HEK293 (cell line): ENCODE measurements around the gene ARF3.

Experiments used
- GLIS1 ChIP-seq: fragments of 450-650 bp; formaldehyde crosslinking; IDR thresholded peaks from 2 replicates; pipeline ENCODE4 v1.5.1; 2016; ENCODE audit warnings: missing biosample characterization, missing genetic modification characterization
- HOXC10 ChIP-seq: sonication (generic); formaldehyde crosslinking; IDR thresholded peaks from 2 replicates; pipeline ENCODE4 v1.8.1; 2023; ENCODE audit warnings: mild to moderate bottlenecking, missing genetic modification reagents
- KLF9 ChIP-seq: fragments of 450-650 bp; formaldehyde crosslinking; IDR thresholded peaks from 2 replicates; pipeline ENCODE4 v1.5.1; 2016; ENCODE audit warnings: missing biosample characterization, missing genetic modification characterization, low read depth
- OSR2 ChIP-seq: fragments of 450-650 bp; formaldehyde crosslinking; IDR thresholded peaks from 2 replicates; pipeline ENCODE4 v1.5.1; 2016; ENCODE audit warnings: missing biosample characterization, missing genetic modification characterization
- PBX3 ChIP-seq: sonication (generic); formaldehyde crosslinking; IDR thresholded peaks from 2 replicates; pipeline ENCODE4 v1.8.1; 2022; ENCODE audit warnings: mild to moderate bottlenecking, moderate library complexity, missing genetic modification reagents
- REPIN1 ChIP-seq: fragments of 450-650 bp; formaldehyde crosslinking; IDR thresholded peaks from 2 replicates; pipeline ENCODE4 v1.5.1; 2017; ENCODE audit warnings: missing biosample characterization, missing genetic modification characterization, low read depth
- SCRT1 ChIP-seq: fragments of 450-650 bp; formaldehyde crosslinking; IDR thresholded peaks from 2 replicates; pipeline ENCODE4 v1.5.1; 2016; ENCODE audit warnings: missing biosample characterization, missing genetic modification characterization, borderline replicate concordance
- SP3 ChIP-seq: fragments of 450-650 bp; formaldehyde crosslinking; IDR thresholded peaks from 2 replicates; pipeline ENCODE4 v1.5.1; 2016; ENCODE audit warnings: missing biosample characterization, missing genetic modification characterization
- SP7 ChIP-seq: fragments of 450-650 bp; formaldehyde crosslinking; IDR thresholded peaks from 2 replicates; pipeline ENCODE4 v1.5.1; 2016; ENCODE audit warnings: missing biosample characterization, missing genetic modification characterization
- YY1 ChIP-seq: fragments of 450-650 bp; formaldehyde crosslinking; IDR thresholded peaks from 2 replicates; pipeline ENCODE4 v1.5.1; 2018; ENCODE audit warnings: missing biosample characterization, missing genetic modification characterization
- ZFHX2 ChIP-seq: fragments of 450-650 bp; formaldehyde crosslinking; conservative IDR thresholded peaks from 2 replicates; pipeline ENCODE4 v1.5.1; 2016; ENCODE audit warnings: missing biosample characterization, missing genetic modification characterization
- ZNF10 ChIP-seq: fragments of 450-650 bp; formaldehyde crosslinking; IDR thresholded peaks from 2 replicates; pipeline ENCODE4 v1.5.1; 2017; ENCODE audit warnings: missing biosample characterization, missing genetic modification characterization
- ZNF146 ChIP-seq: fragments of 450-650 bp; formaldehyde crosslinking; IDR thresholded peaks from 2 replicates; pipeline ENCODE4 v1.5.1; 2016; ENCODE audit warnings: missing biosample characterization, missing genetic modification characterization
- ZNF157 ChIP-seq: fragments of 450-650 bp; formaldehyde crosslinking; IDR thresholded peaks from 2 replicates; pipeline ENCODE4 v1.5.1; 2016; ENCODE audit warnings: missing biosample characterization, missing genetic modification characterization
- ZNF16 ChIP-seq: fragments of 450-650 bp; formaldehyde crosslinking; IDR thresholded peaks from 2 replicates; pipeline ENCODE4 v1.5.1; 2016; ENCODE audit warnings: low read depth, missing biosample characterization, missing genetic modification characterization
- ZNF19 ChIP-seq: fragments of 450-650 bp; formaldehyde crosslinking; IDR thresholded peaks from 2 replicates; pipeline ENCODE4; 2016; ENCODE audit warnings: missing biosample characterization, missing genetic modification characterization, low read depth
- ZNF274 ChIP-seq, 2 experiments: fragments of 200-500 bp in 1 of 2; fragments of 450-650 bp in 1 of 2; sonication (Bioruptor generic) in 1 of 2; formaldehyde crosslinking in 1 of 2; IDR thresholded peaks; 2 replicates each; pipeline versions ENCODE4 v1.5.1 to v1.6.1; 2014 to 2016; ENCODE audit warnings: borderline replicate concordance in 1 of 2, inconsistent platforms in 1 of 2, low read length in 1 of 2, missing biosample characterization in 1 of 2, missing genetic modification characterization in 1 of 2
- ZNF341 ChIP-seq: fragments of 450-650 bp; formaldehyde crosslinking; IDR thresholded peaks from 2 replicates; pipeline ENCODE4; 2016; ENCODE audit warnings: low read depth, missing biosample characterization, missing genetic modification characterization
- ZNF48 ChIP-seq: fragments of 450-650 bp; formaldehyde crosslinking; IDR thresholded peaks from 2 replicates; pipeline ENCODE4 v1.5.1; 2016; ENCODE audit warnings: missing biosample characterization, missing genetic modification characterization
- ZNF548 ChIP-seq: fragments of 450-650 bp; formaldehyde crosslinking; IDR thresholded peaks from 2 replicates; pipeline ENCODE4 v1.5.1; 2016; ENCODE audit warnings: missing biosample characterization, missing genetic modification characterization
- ZNF626 ChIP-seq: fragments of 450-650 bp; sonication (Bioruptor Pico); formaldehyde crosslinking; IDR thresholded peaks from 2 replicates; pipeline ENCODE4 v1.5.1; 2018; ENCODE audit warnings: missing biosample characterization, missing genetic modification characterization, inconsistent platforms
- ZNF768 ChIP-seq: fragments of 450-650 bp; formaldehyde crosslinking; IDR thresholded peaks from 2 replicates; pipeline ENCODE4 v1.5.1; 2018; ENCODE audit warnings: missing biosample characterization, mild to moderate bottlenecking, missing genetic modification characterization
- ZSCAN23 ChIP-seq: fragments of 450-650 bp; formaldehyde crosslinking; IDR thresholded peaks from 2 replicates; pipeline ENCODE4 v1.5.1; 2016; ENCODE audit warnings: missing biosample characterization, missing genetic modification characterization
- TF ChIP-seq, protein P1 (sequence below): fragments of 450-650 bp; formaldehyde crosslinking; optimal IDR thresholded peaks from 2 replicates; pipeline ENCODE3; 2016; ENCODE audit warnings: missing biosample characterization, mild to moderate bottlenecking, missing genetic modification characterization
- TF ChIP-seq, protein P2 (sequence below): fragments of 450-650 bp; formaldehyde crosslinking; IDR thresholded peaks from 2 replicates; pipeline ENCODE4 v1.5.1; 2016; ENCODE audit warnings: missing biosample characterization, missing genetic modification characterization
- TF ChIP-seq, protein P3 (sequence below): fragments of 450-650 bp; formaldehyde crosslinking; conservative IDR thresholded peaks from 2 replicates; pipeline ENCODE4 v1.5.1; 2016; ENCODE audit warnings: low read depth, missing biosample characterization, missing genetic modification characterization
- TF ChIP-seq, protein P4 (sequence below): fragments of 450-650 bp; formaldehyde crosslinking; IDR thresholded peaks from 2 replicates; pipeline ENCODE4 v1.5.1; 2016; ENCODE audit warnings: missing biosample characterization, missing genetic modification characterization
- TF ChIP-seq, protein P5 (sequence below): fragments of 450-650 bp; formaldehyde crosslinking; IDR thresholded peaks from 2 replicates; pipeline ENCODE4 v1.5.1; 2016; ENCODE audit warnings: missing biosample characterization, missing genetic modification characterization

The ARF3 gene

GRCh38 chr12:48957141-48958048 lies at the start of gene ARF3 (continued):
- TF ChIP-seq PBX3 (CRISPR knock-in tag), result no peak; the same call in 1 of the 2 replicates
- no peak for TF ChIP-seq ZNF146 (tag by site-specific recombination)
- no peak for TF ChIP-seq ZNF626
- TF ChIP-seq HOXC10 (CRISPR knock-in tag), result no peak
- TF ChIP-seq SP7 (tag by site-specific recombination), result peak; percentile 60
- no peak for TF ChIP-seq ZSCAN23 (tag by site-specific recombination)
- TF ChIP-seq, protein P1, sequence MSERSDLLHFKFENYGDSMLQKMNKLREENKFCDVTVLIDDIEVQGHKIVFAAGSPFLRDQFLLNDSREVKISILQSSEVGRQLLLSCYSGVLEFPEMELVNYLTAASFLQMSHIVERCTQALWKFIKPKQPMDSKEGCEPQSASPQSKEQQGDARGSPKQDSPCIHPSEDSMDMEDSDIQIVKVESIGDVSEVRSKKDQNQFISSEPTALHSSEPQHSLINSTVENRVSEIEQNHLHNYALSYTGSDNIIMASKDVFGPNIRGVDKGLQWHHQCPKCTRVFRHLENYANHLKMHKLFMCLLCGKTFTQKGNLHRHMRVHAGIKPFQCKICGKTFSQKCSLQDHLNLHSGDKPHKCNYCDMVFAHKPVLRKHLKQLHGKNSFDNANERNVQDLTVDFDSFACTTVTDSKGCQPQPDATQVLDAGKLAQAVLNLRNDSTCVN (tag by site-specific recombination), result peak; percentile 47
- peak; percentile 98 for TF ChIP-seq ZFHX2 (tag by site-specific recombination)
- no peak for TF ChIP-seq ZNF274 (IDR thresholded peaks at IDR 0.05; ENCODE audit: low read length)
- TF ChIP-seq ZNF274 (tag by site-specific recombination; IDR thresholded peaks at IDR 0.05; ENCODE audit: borderline replicate concordance), result no peak
- peak; percentile 41; the same call in 1 of the 2 replicates for TF ChIP-seq OSR2 (tag by site-specific recombination)
- no peak for TF ChIP-seq ZNF157
- peak; percentile 41 for TF ChIP-seq GLIS1
- peak; percentile 29; the same call in 1 of the 2 replicates for TF ChIP-seq ZNF548
- TF ChIP-seq, protein P2, sequence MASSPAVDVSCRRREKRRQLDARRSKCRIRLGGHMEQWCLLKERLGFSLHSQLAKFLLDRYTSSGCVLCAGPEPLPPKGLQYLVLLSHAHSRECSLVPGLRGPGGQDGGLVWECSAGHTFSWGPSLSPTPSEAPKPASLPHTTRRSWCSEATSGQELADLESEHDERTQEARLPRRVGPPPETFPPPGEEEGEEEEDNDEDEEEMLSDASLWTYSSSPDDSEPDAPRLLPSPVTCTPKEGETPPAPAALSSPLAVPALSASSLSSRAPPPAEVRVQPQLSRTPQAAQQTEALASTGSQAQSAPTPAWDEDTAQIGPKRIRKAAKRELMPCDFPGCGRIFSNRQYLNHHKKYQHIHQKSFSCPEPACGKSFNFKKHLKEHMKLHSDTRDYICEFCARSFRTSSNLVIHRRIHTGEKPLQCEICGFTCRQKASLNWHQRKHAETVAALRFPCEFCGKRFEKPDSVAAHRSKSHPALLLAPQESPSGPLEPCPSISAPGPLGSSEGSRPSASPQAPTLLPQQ (tag by site-specific recombination), result peak; percentile 53
- TF ChIP-seq REPIN1 (tag by site-specific recombination), result 0 out of 2 replicates have a peak, but pooled peaks have one; percentile 70
- TF ChIP-seq ZNF19 (tag by site-specific recombination), result no peak
- TF ChIP-seq YY1 (tag by site-specific recombination), result peak; percentile 40; the same call in 1 of the 2 replicates
- TF ChIP-seq, protein P3, sequence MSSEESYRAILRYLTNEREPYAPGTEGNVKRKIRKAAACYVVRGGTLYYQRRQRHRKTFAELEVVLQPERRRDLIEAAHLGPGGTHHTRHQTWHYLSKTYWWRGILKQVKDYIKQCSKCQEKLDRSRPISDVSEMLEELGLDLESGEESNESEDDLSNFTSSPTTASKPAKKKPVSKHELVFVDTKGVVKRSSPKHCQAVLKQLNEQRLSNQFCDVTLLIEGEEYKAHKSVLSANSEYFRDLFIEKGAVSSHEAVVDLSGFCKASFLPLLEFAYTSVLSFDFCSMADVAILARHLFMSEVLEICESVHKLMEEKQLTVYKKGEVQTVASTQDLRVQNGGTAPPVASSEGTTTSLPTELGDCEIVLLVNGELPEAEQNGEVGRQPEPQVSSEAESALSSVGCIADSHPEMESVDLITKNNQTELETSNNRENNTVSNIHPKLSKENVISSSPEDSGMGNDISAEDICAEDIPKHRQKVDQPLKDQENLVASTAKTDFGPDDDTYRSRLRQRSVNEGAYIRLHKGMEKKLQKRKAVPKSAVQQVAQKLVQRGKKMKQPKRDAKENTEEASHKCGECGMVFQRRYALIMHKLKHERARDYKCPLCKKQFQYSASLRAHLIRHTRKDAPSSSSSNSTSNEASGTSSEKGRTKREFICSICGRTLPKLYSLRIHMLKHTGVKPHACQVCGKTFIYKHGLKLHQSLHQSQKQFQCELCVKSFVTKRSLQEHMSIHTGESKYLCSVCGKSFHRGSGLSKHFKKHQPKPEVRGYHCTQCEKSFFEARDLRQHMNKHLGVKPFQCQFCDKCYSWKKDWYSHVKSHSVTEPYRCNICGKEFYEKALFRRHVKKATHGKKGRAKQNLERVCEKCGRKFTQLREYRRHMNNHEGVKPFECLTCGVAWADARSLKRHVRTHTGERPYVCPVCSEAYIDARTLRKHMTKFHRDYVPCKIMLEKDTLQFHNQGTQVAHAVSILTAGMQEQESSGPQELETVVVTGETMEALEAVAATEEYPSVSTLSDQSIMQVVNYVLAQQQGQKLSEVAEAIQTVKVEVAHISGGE (tag by site-specific recombination), result peak; percentile 90
- no peak for TF ChIP-seq ZNF16 (tag by site-specific recombination)
- peak; percentile 85 for TF ChIP-seq SP3 (tag by site-specific recombination)
- no peak for TF ChIP-seq ZNF48 (tag by site-specific recombination)
- TF ChIP-seq, protein P4, sequence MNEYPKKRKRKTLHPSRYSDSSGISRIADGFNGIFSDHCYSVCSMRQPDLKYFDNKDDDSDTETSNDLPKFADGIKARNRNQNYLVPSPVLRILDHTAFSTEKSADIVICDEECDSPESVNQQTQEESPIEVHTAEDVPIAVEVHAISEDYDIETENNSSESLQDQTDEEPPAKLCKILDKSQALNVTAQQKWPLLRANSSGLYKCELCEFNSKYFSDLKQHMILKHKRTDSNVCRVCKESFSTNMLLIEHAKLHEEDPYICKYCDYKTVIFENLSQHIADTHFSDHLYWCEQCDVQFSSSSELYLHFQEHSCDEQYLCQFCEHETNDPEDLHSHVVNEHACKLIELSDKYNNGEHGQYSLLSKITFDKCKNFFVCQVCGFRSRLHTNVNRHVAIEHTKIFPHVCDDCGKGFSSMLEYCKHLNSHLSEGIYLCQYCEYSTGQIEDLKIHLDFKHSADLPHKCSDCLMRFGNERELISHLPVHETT (tag by site-specific recombination), result peak; percentile 40; the same call in 1 of the 2 replicates
- peak; percentile 73; the same call in 1 of the 2 replicates for TF ChIP-seq ZNF10 (tag by site-specific recombination)
- TF ChIP-seq SCRT1 (tag by site-specific recombination), result no peak
- peak; percentile 71 for TF ChIP-seq KLF9 (tag by site-specific recombination)
- TF ChIP-seq, protein P5, sequence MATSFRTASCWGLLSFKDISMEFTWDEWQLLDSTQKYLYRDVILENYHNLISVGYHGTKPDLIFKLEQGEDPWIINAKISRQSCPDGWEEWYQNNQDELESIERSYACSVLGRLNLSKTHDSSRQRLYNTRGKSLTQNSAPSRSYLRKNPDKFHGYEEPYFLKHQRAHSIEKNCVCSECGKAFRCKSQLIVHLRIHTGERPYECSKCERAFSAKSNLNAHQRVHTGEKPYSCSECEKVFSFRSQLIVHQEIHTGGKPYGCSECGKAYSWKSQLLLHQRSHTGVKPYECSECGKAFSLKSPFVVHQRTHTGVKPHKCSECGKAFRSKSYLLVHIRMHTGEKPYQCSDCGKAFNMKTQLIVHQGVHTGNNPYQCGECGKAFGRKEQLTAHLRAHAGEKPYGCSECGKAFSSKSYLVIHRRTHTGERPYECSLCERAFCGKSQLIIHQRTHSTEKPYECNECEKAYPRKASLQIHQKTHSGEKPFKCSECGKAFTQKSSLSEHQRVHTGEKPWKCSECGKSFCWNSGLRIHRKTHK, result no peak
- TF ChIP-seq ZNF768 (tag by site-specific recombination), result no peak
- TF ChIP-seq ZNF341 (tag by site-specific recombination), result peak; percentile 92
